Gastrocnemius medialis (tissue), 4 donors: ENCODE measurements around the gene ALDH1B1.

Experiments used
- CTCF ChIP-seq, 5 experiments: fragments of 450-650 bp in 3 of 5; fragments of 200-600 bp in 2 of 5; sonication (generic) in 2 of 5; IDR thresholded peaks in 4 of 5; conservative IDR thresholded peaks in 1 of 5; 1 replicate in 4 of 5; 2 replicates in 1 of 5; pipeline ENCODE4 v1.5.1; 2016 to 2019; ENCODE audit warnings: antibody characterized with exemption in 5 of 5, mild to moderate bottlenecking in 3 of 5, moderate library complexity in 3 of 5
- POLR2A ChIP-seq, 2 donors: fragments of 450-650 bp; IDR thresholded peaks; one replicate each; pipeline ENCODE4 v1.6.1; 2017; ENCODE audit warnings: antibody characterized with exemption in 2 of 2, mild to moderate bottlenecking in 2 of 2, moderate library complexity in 2 of 2

DNA sequence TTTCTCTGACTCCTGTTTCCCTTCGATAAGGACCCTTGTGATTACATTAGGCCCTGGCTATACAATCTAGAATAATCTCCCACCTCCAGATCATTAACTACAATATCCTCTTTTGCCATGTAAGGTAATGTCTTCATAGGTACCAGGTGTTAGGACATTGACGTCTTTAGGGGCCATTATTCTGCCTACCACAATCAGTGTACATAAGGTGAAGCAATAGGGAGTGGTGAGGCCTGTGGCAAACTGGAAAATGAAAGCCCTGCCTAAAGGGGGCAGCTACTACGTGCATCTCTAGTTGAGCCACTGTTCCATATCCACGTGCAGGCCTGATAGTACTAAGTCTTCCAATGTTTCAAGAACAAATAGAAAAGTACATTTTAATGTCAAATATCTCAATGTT, 4.8 kb upstream of the ALDH1B1 start:
- no peak for TF ChIP-seq CTCF (IDR thresholded peaks at IDR 0.05 in 4 of 5, conservative IDR thresholded peaks at IDR 0.05 in 1 of 5)
- TF ChIP-seq POLR2A (IDR thresholded peaks at IDR 0.05): no peak
